Osteocyte (in vitro differentiated cells): Measurements from ENCODE around the gene ZNF132. TPM values are rescaled to one million over a fixed set of nuclear protein-coding genes. Genes with fewer than 3 reads are reported as not detected.
"Not testable (repeated sequence)": the region's sequence is repeated elsewhere in the genome, so short reads cannot be mapped to it uniquely, and the experiment has no call there.

Experiments used
- DNase-seq: peaks from one replicate; pipeline ENCODE4 v3.0.0; 2021; ENCODE audit warnings: mixed read lengths; ENCODE audit not compliant: unreplicated experiment; ENCODE audit errors: extremely low spot score
- H3K27ac Mint-ChIP-seq: one replicate; pipeline ENCODE4 v1.8.0; 2021; ENCODE audit warnings: mild to moderate bottlenecking, mixed read lengths; ENCODE audit not compliant: unreplicated experiment
- H3K27me3 Mint-ChIP-seq: one replicate; pipeline ENCODE4 v1.8.0; 2021; ENCODE audit warnings: mixed read lengths; ENCODE audit not compliant: unreplicated experiment
- H3K36me3 Mint-ChIP-seq: one replicate; pipeline ENCODE4 v1.8.0; 2021; ENCODE audit warnings: mixed read lengths; ENCODE audit not compliant: unreplicated experiment
- H3K4me1 Mint-ChIP-seq: one replicate; pipeline ENCODE4 v1.8.0; 2021; ENCODE audit warnings: mixed read lengths; ENCODE audit not compliant: unreplicated experiment
- H3K4me3 Mint-ChIP-seq: one replicate; pipeline ENCODE4 v1.8.0; 2021; ENCODE audit warnings: mild to moderate bottlenecking, moderate library complexity, mixed read lengths; ENCODE audit not compliant: unreplicated experiment
- H3K9me3 Mint-ChIP-seq: one replicate; pipeline ENCODE4 v1.8.0; 2021; ENCODE audit warnings: mixed read lengths; ENCODE audit not compliant: unreplicated experiment
- CTCF ChIP-seq: fragments of 200-600 bp; sonication (generic); IDR thresholded peaks from 2 replicates; pipeline ENCODE4 v1.5.0; 2021; ENCODE audit warnings: antibody characterized with exemption, mild to moderate bottlenecking, moderate library complexity
- total RNA-seq: library from RNA; stranded (reverse); gene quantifications from 2 replicates; pipeline ENCODE4 v1.2.1, GENCODE V29; 2021

ZNF132 gene
- total RNA-seq, 1 donor from 2014 or later: 1.2 TPM

GRCh38 chr19:58473775-58474174, 33.8 kb upstream of the ZNF132 start:
- no peak for TF ChIP-seq CTCF
- H3K27me3 Mint-ChIP-seq: no peaks in the 10 kb centered on the region
- H3K36me3 Mint-ChIP-seq: peaks cover 11% of the 10 kb centered on the region
- H3K9me3 Mint-ChIP-seq: no peaks in the 10 kb centered on the region
- H3K27ac Mint-ChIP-seq: no peak overlapping the region
- no peak overlapping the region for H3K4me3 Mint-ChIP-seq
- H3K4me1 Mint-ChIP-seq: peaks cover 20% of the 10 kb centered on the region
- no peak for DNase-seq

- no peak for TF ChIP-seq CTCF
- H3K4me1 Mint-ChIP-seq: peaks cover 30% of the 10 kb centered on the region
- no peak overlapping the region for H3K27ac Mint-ChIP-seq
- H3K4me3 Mint-ChIP-seq: no peak overlapping the region
- no peaks in the 10 kb centered on the region for H3K9me3 Mint-ChIP-seq
- peaks cover 11% of the 10 kb centered on the region for H3K36me3 Mint-ChIP-seq
- no peaks in the 10 kb centered on the region for H3K27me3 Mint-ChIP-seq
- no peak for DNase-seq
Observed at GRCh38 chr19:58471736-58472135, 31.8 kb upstream of the ZNF132 start.

GRCh38 chr19:58470837-58471543, 31.0 kb upstream of the ZNF132 start:
- H3K27ac Mint-ChIP-seq, H3K4me3 Mint-ChIP-seq, DNase-seq, H3K9me3 Mint-ChIP-seq, H3K27me3 Mint-ChIP-seq: not testable (repeated sequence)
- Mint-ChIP-seq H3K36me3 (peaks cover 11% of the 10 kb centered on the region), H3K4me1 (peaks cover 28% of the 10 kb centered on the region)

GRCh38 chr19:58469241-58470013, 29.5 kb upstream of the ZNF132 start:
- Mint-ChIP-seq H3K27me3 (no peaks in the 10 kb centered on the region), H3K36me3 (peaks cover 11% of the 10 kb centered on the region), H3K4me1 (peaks cover 19% of the 10 kb centered on the region), H3K9me3 (no peaks in the 10 kb centered on the region), H3K27ac (no peak overlapping the region), H3K4me3 (peak overlapping the region; percentile 80)
- TF ChIP-seq CTCF: no peak
- no peak for DNase-seq

- H3K9me3 Mint-ChIP-seq: no peaks in the 10 kb centered on the region
- H3K27me3 Mint-ChIP-seq: no peaks in the 10 kb centered on the region
- H3K27ac Mint-ChIP-seq: peak overlapping the region; percentile 50
- no peak for TF ChIP-seq CTCF
- H3K4me1 Mint-ChIP-seq: peaks cover 16% of the 10 kb centered on the region
- peak overlapping the region; percentile 80 for H3K4me3 Mint-ChIP-seq
- no peak for DNase-seq
- peaks cover 11% of the 10 kb centered on the region for H3K36me3 Mint-ChIP-seq
Observed at GRCh38 chr19:58468216-58468839, 28.4 kb upstream of the ZNF132 start.
